HEK293T (cell line): ENCODE results near the gene THSD4.

Experiments used
- ARNT ChIP-seq: fragments of 450-650 bp; IDR thresholded peaks from 2 replicates; pipeline ENCODE4 v1.6.1; 2017; ENCODE audit warnings: mild to moderate bottlenecking
- BHLHE40 ChIP-seq: fragments of 450-650 bp; IDR thresholded peaks from 2 replicates; pipeline ENCODE4 v1.6.1; 2016; ENCODE audit warnings: mild to moderate bottlenecking, moderate library complexity, borderline replicate concordance
- CTBP1 ChIP-seq: fragments of 450-650 bp; IDR thresholded peaks from 2 replicates; pipeline ENCODE4 v1.6.1; 2016; ENCODE audit warnings: borderline replicate concordance
- ELF4 ChIP-seq: fragments of 450-650 bp; IDR thresholded peaks from 2 replicates; pipeline ENCODE4 v1.6.1; 2017; ENCODE audit warnings: antibody characterized with exemption
- FOXA1 ChIP-seq: fragments of 450-650 bp; IDR thresholded peaks from 2 replicates; pipeline ENCODE4 v1.6.1; 2016; ENCODE audit warnings: mild to moderate bottlenecking
- FOXK2 ChIP-seq: fragments of 450-650 bp; IDR thresholded peaks from 2 replicates; pipeline ENCODE4 v1.6.1; 2016; ENCODE audit warnings: mild to moderate bottlenecking
- FOXM1 ChIP-seq: fragments of 450-650 bp; IDR thresholded peaks from 2 replicates; pipeline ENCODE4 v1.6.1; 2017; ENCODE audit warnings: mild to moderate bottlenecking, borderline replicate concordance
- HDGF ChIP-seq: fragments of 450-650 bp; IDR thresholded peaks from 2 replicates; pipeline ENCODE4 v1.6.1; 2017; ENCODE audit warnings: antibody characterized with exemption, borderline replicate concordance
- LEF1 ChIP-seq: fragments of 450-650 bp; IDR thresholded peaks from 2 replicates; pipeline ENCODE4 v1.6.1; 2017; ENCODE audit warnings: mild to moderate bottlenecking, borderline replicate concordance
- SP1 ChIP-seq: fragments of 450-650 bp; IDR thresholded peaks from 2 replicates; pipeline ENCODE4 v1.6.1; 2017
- SUZ12 ChIP-seq: fragments of 450-650 bp; IDR thresholded peaks from 2 replicates; pipeline ENCODE4 v1.6.1; 2016; ENCODE audit warnings: mild to moderate bottlenecking
- TARDBP ChIP-seq: fragments of 450-650 bp; IDR thresholded peaks from 2 replicates; pipeline ENCODE4 v1.6.1; 2016
- ZNF384 ChIP-seq: fragments of 450-650 bp; IDR thresholded peaks from 2 replicates; pipeline ENCODE4 v1.6.1; 2016
- TF ChIP-seq, protein P1 (sequence below): fragments of 450-650 bp; IDR thresholded peaks from 2 replicates; pipeline ENCODE4 v1.6.1; 2016

DNA sequence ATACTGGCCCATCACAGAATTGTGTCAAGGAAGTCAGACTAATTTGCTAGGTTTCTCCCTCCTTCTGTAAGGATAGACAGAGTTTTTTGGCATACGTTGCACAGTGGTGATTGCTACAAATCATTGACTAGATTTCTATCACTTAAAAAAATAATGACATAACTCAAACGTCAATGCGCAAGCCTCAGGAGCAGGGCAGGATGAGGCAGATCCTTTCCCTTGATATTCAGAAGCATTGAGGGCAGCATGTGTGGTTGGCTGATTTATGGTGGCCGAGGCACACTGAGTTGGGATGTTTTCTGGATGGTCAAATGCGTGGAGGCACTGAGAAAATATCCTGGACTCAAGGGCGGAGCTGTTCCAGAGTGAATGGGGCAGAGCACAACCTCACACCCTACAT is 14.4 kb downstream of the THSD4 start:
- TF ChIP-seq ZNF384 (no peak), BHLHE40 (no peak), SP1 (no peak), CTBP1 (no peak), FOXM1 (no peak), FOXA1 (no peak), ARNT (no peak), FOXK2 (no peak), TARDBP (no peak), SUZ12 (no peak), ELF4 (no peak), HDGF (no peak), LEF1 (no peak)
- TF ChIP-seq, protein P1, sequence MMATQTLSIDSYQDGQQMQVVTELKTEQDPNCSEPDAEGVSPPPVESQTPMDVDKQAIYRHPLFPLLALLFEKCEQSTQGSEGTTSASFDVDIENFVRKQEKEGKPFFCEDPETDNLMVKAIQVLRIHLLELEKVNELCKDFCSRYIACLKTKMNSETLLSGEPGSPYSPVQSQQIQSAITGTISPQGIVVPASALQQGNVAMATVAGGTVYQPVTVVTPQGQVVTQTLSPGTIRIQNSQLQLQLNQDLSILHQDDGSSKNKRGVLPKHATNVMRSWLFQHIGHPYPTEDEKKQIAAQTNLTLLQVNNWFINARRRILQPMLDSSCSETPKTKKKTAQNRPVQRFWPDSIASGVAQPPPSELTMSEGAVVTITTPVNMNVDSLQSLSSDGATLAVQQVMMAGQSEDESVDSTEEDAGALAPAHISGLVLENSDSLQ = no peak
